Spleen (tissue), 11 donors: Measurements from ENCODE around the gene OGFOD3. TPM values are rescaled to one million over a fixed set of nuclear protein-coding genes. Genes with fewer than 3 reads are reported as not detected.

Experiments used
- DNase-seq: peaks from one replicate; pipeline ENCODE4 v3.0.0-alpha.2; 2020
- H3K27ac ChIP-seq, 8 donors: fragments of 200-600 bp; sonication (generic) in 7 of 8; 1 replicate in 4 of 8; 2 replicates in 4 of 8; pipeline versions ENCODE4 v1.5.0 to v1.8.0; 2016 to 2021; ENCODE audit warnings: inconsistent platforms in 4 of 8, mild to moderate bottlenecking in 4 of 8, moderate library complexity in 1 of 8
- H3K27me3 ChIP-seq, 7 donors: fragments of 200-600 bp; sonication (generic) in 6 of 7; replicated peaks in 1 of 7; 1 replicate in 4 of 7; 2 replicates in 3 of 7; pipeline versions ENCODE4 v1.5.0 to v1.8.0; 2016 to 2021; ENCODE audit warnings: inconsistent platforms in 3 of 7, mild to moderate bottlenecking in 1 of 7
- H3K36me3 ChIP-seq, 6 donors: fragments of 200-600 bp; sonication (generic) in 5 of 6; 1 replicate in 4 of 6; 2 replicates in 2 of 6; pipeline versions ENCODE4 v1.5.0 to v1.8.0; 2016 to 2021; ENCODE audit warnings: inconsistent platforms in 2 of 6
- H3K4me1 ChIP-seq, 6 donors: fragments of 200-600 bp; sonication (generic) in 5 of 6; 1 replicate in 3 of 6; 2 replicates in 3 of 6; pipeline versions ENCODE4 v1.5.0 to v1.8.0; 2016 to 2021; ENCODE audit warnings: inconsistent platforms in 3 of 6
- H3K4me3 ChIP-seq, 8 donors: fragments of 200-600 bp; sonication (generic) in 7 of 8; 1 replicate in 4 of 8; 2 replicates in 4 of 8; pipeline versions ENCODE4 v1.5.0 to v1.8.0; 2016 to 2021; ENCODE audit warnings: inconsistent platforms in 4 of 8, mild to moderate bottlenecking in 4 of 8, moderate library complexity in 2 of 8
- H3K9me3 ChIP-seq, 8 donors: fragments of 200-600 bp; sonication (generic) in 7 of 8; 1 replicate in 4 of 8; 2 replicates in 4 of 8; pipeline versions ENCODE4 v1.5.0 to v1.8.0; 2016 to 2021; ENCODE audit warnings: inconsistent platforms in 4 of 8
- POLR2A ChIP-seq, 3 donors: fragments of 450-650 bp; IDR thresholded peaks; one replicate each; pipeline ENCODE4 v1.5.1; 2017; ENCODE audit warnings: antibody characterized with exemption in 3 of 3, mild to moderate bottlenecking in 1 of 3
- POLR2AphosphoS5 ChIP-seq, 3 donors: sonication (generic); formaldehyde crosslinking; IDR thresholded peaks; one replicate each; pipeline ENCODE4 v1.5.1; 2017; ENCODE audit warnings: antibody characterized with exemption in 3 of 3
- WGBS, 5 donors: extraction: QIAGEN DNeasy Blood & Tissue Kit in 3 of 5; methylation state at CpG; one replicate each; pipeline versions ENCODE4 v1.1.5 to v1.1.7; 2013 to 2018; 5-methylcytosine and 5-hydroxymethylcytosine counted together
- intact Hi-C: fragments of 100-400 bp; cut with DNase I; formaldehyde crosslinking; loops from one replicate; pipeline ENCODE4 v1.15.0; 2023; ENCODE audit warnings: low total_unique reads
- polyA plus RNA-seq, 3 donors: library from polyadenylated mRNA; stranded (reverse); fragments of 200-250 nt; gene quantifications; one replicate each; pipeline ENCODE4 v1.2.1, GENCODE V29; 2013
- total RNA-seq, 7 donors: library from RNA; depleted of rRNA in 3 of 7; stranded (reverse); fragments of >200 nt in 3 of 7; fragmentation: NEBNext Ultra II Directional in 4 of 7; extraction: Animal tissue kit (Norgen Biotek cat#: 25700) in 4 of 7; gene quantifications; one replicate each; pipeline versions ENCODE4 v1.1.0 to v1.2.1, GENCODE V29; 2016 to 2021
- TF ChIP-seq, protein P1 (sequence below), 11 experiments: fragments of 200-600 bp in 7 of 11; fragments of 450-650 bp in 4 of 11; sonication (generic) in 4 of 11; IDR thresholded peaks in 8 of 11; conservative IDR thresholded peaks in 3 of 11; 1 replicate in 7 of 11; 2 replicates in 4 of 11; pipeline versions ENCODE4 v1.4.0 to v1.8.0; 2016 to 2021; ENCODE audit warnings: antibody characterized with exemption in 11 of 11, inconsistent platforms in 4 of 11, mild to moderate bottlenecking in 1 of 11
- donor health status: healthy with polysubstance abuse.
- donor health status: DM: no; HTN: no; CAD: no; lungs with moderate emphysema.
- donor health status: DM: no; HTN: no; CAD: no.
- donor health status: Bipolar disorder and iron deficiency.
- donor health status: healthy.
- donor health status: DM: no; HTN: no; CAD: no.
- donor health status: DM: yes; HTN: yes; CAD: no.

The OGFOD3 gene
- total and polyA plus RNA-seq, 10 donors, result 10.3 to 28.1 (median 21.8) TPM

GRCh38 chr17:82392941-82393340 lies 25.4 kb downstream of the OGFOD3 start:
- intact Hi-C loops, result no loop called here
- Histone ChIP-seq H3K4me1 (peaks cover 0 to 4% (median 0%) of the 10 kb centered on the region in 6 donors), H3K4me3 (no peak overlapping the region), H3K36me3 (peaks cover 0 to 58% (median 24%) of the 10 kb centered on the region in 6 donors), H3K27ac (no peak overlapping the region), H3K27me3 (no peaks in the 10 kb centered on the region), H3K9me3 (no peaks in the 10 kb centered on the region)
- DNase-seq, result no peak
- TF ChIP-seq POLR2A (IDR thresholded peaks at IDR 0.05) (no peak), POLR2AphosphoS5 (IDR thresholded peaks at IDR 0.05) (no peak)
- TF ChIP-seq, protein P1, sequence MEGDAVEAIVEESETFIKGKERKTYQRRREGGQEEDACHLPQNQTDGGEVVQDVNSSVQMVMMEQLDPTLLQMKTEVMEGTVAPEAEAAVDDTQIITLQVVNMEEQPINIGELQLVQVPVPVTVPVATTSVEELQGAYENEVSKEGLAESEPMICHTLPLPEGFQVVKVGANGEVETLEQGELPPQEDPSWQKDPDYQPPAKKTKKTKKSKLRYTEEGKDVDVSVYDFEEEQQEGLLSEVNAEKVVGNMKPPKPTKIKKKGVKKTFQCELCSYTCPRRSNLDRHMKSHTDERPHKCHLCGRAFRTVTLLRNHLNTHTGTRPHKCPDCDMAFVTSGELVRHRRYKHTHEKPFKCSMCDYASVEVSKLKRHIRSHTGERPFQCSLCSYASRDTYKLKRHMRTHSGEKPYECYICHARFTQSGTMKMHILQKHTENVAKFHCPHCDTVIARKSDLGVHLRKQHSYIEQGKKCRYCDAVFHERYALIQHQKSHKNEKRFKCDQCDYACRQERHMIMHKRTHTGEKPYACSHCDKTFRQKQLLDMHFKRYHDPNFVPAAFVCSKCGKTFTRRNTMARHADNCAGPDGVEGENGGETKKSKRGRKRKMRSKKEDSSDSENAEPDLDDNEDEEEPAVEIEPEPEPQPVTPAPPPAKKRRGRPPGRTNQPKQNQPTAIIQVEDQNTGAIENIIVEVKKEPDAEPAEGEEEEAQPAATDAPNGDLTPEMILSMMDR (IDR thresholded peaks at IDR 0.05 in 8 of 11, conservative IDR thresholded peaks at IDR 0.05 in 3 of 11), result no peak
- 88 to 94% (median 91%) methylated on average over 15 of the region's 15 CpGs for WGBS, 5 donors

- 90 to 96% (median 92%) methylated on average over 27 to 28 of the region's 28 CpGs for WGBS, 5 donors
- Histone ChIP-seq H3K4me1 (peaks cover 0 to 8% (median under 1%) of the 10 kb centered on the region in 6 donors), H3K9me3 (no peaks in the 10 kb centered on the region), H3K36me3 (peaks cover 0 to 52% (median 24%) of the 10 kb centered on the region in 6 donors), H3K4me3 (no peak overlapping the region), H3K27ac (no peak overlapping the region), H3K27me3 (peaks cover 0 to 3% (median 0%) of the 10 kb centered on the region in 7 donors)
- intact Hi-C loops, result no loop called here
- no peak for DNase-seq
- no peak for TF ChIP-seq POLR2A (IDR thresholded peaks at IDR 0.05)
- TF ChIP-seq, protein P1 (IDR thresholded peaks at IDR 0.05 in 8 of 11, conservative IDR thresholded peaks at IDR 0.05 in 3 of 11), result no peak
- TF ChIP-seq POLR2AphosphoS5 (IDR thresholded peaks at IDR 0.05), result no peak
Measured at GRCh38 chr17:82392209-82392920, 26.0 kb downstream of the OGFOD3 start.

- DNase-seq, result no peak
- H3K27me3 ChIP-seq, result peaks cover 0 to 11% (median 5%) of the 10 kb centered on the region in 7 donors
- H3K4me3 ChIP-seq, result no peak overlapping the region
- H3K4me1 ChIP-seq, result peaks cover 0 to 15% (median 5%) of the 10 kb centered on the region in 6 donors
- WGBS, 5 donors, result 92 to 96% (median 94%) methylated on average over 11 to 23 of the region's 23 CpGs
- no peaks in the 10 kb centered on the region for H3K9me3 ChIP-seq
- intact Hi-C loops, result no loop called here
- H3K27ac ChIP-seq, result no peak overlapping the region
- H3K36me3 ChIP-seq, result peaks cover 0 to 46% (median 24%) of the 10 kb centered on the region in 6 donors
- TF ChIP-seq, protein P1 (IDR thresholded peaks at IDR 0.05 in 8 of 11, conservative IDR thresholded peaks at IDR 0.05 in 3 of 11), result no peak
- TF ChIP-seq POLR2A (IDR thresholded peaks at IDR 0.05) (no peak), POLR2AphosphoS5 (IDR thresholded peaks at IDR 0.05) (no peak)
Measured at GRCh38 chr17:82391496-82392066, 26.8 kb downstream of the OGFOD3 start.

- TF ChIP-seq, protein P1 (IDR thresholded peaks at IDR 0.05 in 8 of 11, conservative IDR thresholded peaks at IDR 0.05 in 3 of 11), result no peak
- TF ChIP-seq POLR2AphosphoS5 (IDR thresholded peaks at IDR 0.05), result no peak
- TF ChIP-seq POLR2A (IDR thresholded peaks at IDR 0.05), result no peak
Measured at GRCh38 chr17:82390860-82391435, 27.4 kb downstream of the OGFOD3 start.

More at GRCh38 chr17:82390860-82391435, 27.4 kb downstream of the OGFOD3 start:
- no peaks in the 10 kb centered on the region for H3K9me3 ChIP-seq
- peaks cover 0 to 46% (median 24%) of the 10 kb centered on the region in 6 donors for H3K36me3 ChIP-seq
- peaks cover 0 to 17% (median 7%) of the 10 kb centered on the region in 7 donors for H3K27me3 ChIP-seq
- H3K4me1 ChIP-seq, result peaks cover 0 to 18% (median 5%) of the 10 kb centered on the region in 6 donors
- no peak overlapping the region for H3K27ac ChIP-seq
- 91 to 98% (median 93%) methylated on average over 8 to 13 of the region's 13 CpGs for WGBS, 5 donors
- DNase-seq, result no peak
- H3K4me3 ChIP-seq, result no peak overlapping the region
- intact Hi-C loops, result no loop called here
